Tibial artery (tissue), 4 donors: Measurements from ENCODE around the gene CNGA1.

Experiments
- DNase-seq, 2 donors: peaks; one replicate each; pipeline ENCODE4 v3.0.0-alpha.2; 2019
- H3K27ac ChIP-seq, 2 donors: fragments of 200-600 bp; sonication (generic) in 1 of 2; 1 replicate in 1 of 2; 2 replicates in 1 of 2; pipeline ENCODE4 v1.5.1; 2018 to 2019; ENCODE audit warnings: mild to moderate bottlenecking in 1 of 2
- H3K27me3 ChIP-seq, 2 donors: fragments of 200-600 bp; sonication (generic) in 1 of 2; one replicate each; pipeline versions ENCODE4 v1.5.1 to v1.6.0; 2016 to 2019
- H3K36me3 ChIP-seq, 3 donors: fragments of 200-600 bp; sonication (generic) in 2 of 3; one replicate each; pipeline ENCODE4 v1.5.1; 2016 to 2019; ENCODE audit warnings: mild to moderate bottlenecking in 2 of 3
- H3K4me1 ChIP-seq, 4 donors: fragments of 200-600 bp; sonication (generic) in 2 of 4; 1 replicate in 3 of 4; 2 replicates in 1 of 4; pipeline ENCODE4 v1.5.1; 2016 to 2019
- H3K4me3 ChIP-seq, 2 donors: fragments of 200-600 bp; sonication (generic) in 1 of 2; 1 replicate in 1 of 2; 2 replicates in 1 of 2; pipeline ENCODE4 v1.5.1; 2018 to 2019; ENCODE audit warnings: mild to moderate bottlenecking in 2 of 2
- H3K9me3 ChIP-seq, 3 donors: fragments of 200-600 bp; sonication (generic) in 1 of 3; one replicate each; pipeline ENCODE4 v1.5.1; 2016 to 2019
- intact Hi-C: fragments of 100-400 bp; cut with DNase I; formaldehyde crosslinking; loops from one replicate; pipeline ENCODE4 v1.15.0; 2023; ENCODE audit warnings: low total_unique reads
- TF ChIP-seq, protein P1 (sequence below), 2 experiments: fragments of 200-600 bp in 1 of 2; fragments of 450-650 bp in 1 of 2; IDR thresholded peaks; one replicate each; pipeline ENCODE4 v1.5.1; 2017 to 2019; ENCODE audit warnings: antibody characterized with exemption in 2 of 2, mild to moderate bottlenecking in 1 of 2, moderate library complexity in 1 of 2

CNGA1 gene

DNA sequence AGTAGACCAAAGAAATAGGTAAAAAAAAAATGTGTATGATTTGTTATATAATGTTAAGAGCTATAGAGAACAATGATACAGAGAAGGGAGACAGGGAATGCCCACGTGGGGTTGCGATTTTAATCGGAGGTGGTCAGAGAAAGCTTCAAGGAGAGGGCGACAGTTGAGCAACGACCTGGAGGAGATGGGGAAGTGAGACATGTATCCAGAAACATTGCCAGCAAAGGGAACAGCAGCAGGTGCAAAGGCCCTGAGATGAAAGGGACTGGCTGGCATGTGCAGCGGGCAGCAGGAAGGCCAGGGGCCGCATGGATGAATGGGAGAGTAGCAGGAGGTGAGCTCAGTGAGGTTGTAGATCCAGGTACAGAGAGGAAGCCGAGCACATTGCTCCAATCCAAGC, 33.0 kb upstream of the CNGA1 start:
- no peaks in the 10 kb centered on the region for H3K36me3 ChIP-seq
- no peak for DNase-seq
- no peak overlapping the region for H3K4me3 ChIP-seq
- intact Hi-C loops: no loop called here
- no peak overlapping the region for H3K27ac ChIP-seq
- no peaks in the 10 kb centered on the region for H3K27me3 ChIP-seq
- H3K4me1 ChIP-seq: no peaks in the 10 kb centered on the region
- TF ChIP-seq, protein P1, sequence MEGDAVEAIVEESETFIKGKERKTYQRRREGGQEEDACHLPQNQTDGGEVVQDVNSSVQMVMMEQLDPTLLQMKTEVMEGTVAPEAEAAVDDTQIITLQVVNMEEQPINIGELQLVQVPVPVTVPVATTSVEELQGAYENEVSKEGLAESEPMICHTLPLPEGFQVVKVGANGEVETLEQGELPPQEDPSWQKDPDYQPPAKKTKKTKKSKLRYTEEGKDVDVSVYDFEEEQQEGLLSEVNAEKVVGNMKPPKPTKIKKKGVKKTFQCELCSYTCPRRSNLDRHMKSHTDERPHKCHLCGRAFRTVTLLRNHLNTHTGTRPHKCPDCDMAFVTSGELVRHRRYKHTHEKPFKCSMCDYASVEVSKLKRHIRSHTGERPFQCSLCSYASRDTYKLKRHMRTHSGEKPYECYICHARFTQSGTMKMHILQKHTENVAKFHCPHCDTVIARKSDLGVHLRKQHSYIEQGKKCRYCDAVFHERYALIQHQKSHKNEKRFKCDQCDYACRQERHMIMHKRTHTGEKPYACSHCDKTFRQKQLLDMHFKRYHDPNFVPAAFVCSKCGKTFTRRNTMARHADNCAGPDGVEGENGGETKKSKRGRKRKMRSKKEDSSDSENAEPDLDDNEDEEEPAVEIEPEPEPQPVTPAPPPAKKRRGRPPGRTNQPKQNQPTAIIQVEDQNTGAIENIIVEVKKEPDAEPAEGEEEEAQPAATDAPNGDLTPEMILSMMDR (IDR thresholded peaks at IDR 0.05): no peak
- no peaks in the 10 kb centered on the region for H3K9me3 ChIP-seq

DNA sequence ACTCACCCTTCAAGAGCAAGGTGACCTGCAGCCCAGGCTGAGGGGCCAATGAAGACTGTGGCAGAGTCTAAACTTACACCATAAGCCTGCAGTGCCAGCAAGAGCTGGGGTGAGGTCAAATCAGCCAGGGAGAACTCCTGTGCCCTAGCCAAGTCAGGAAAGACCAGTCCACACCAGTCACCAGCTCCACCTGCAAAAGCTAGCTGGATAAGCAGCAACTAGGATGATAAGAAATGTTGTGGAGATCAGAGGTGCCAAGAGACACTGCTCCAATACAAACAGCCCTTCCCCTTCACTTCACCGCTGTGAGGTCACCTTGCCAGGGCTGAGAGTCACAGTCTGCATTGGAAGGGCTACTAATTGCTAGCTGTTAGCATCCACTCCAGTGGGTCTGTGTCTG, 31.4 kb upstream of the CNGA1 start:
- DNase-seq: no peak
- no peaks in the 10 kb centered on the region for H3K27me3 ChIP-seq
- no peaks in the 10 kb centered on the region for H3K4me1 ChIP-seq
- no peaks in the 10 kb centered on the region for H3K36me3 ChIP-seq
- H3K9me3 ChIP-seq: no peaks in the 10 kb centered on the region
- no peak overlapping the region for H3K4me3 ChIP-seq
- H3K27ac ChIP-seq: no peak overlapping the region
- TF ChIP-seq, protein P1 (IDR thresholded peaks at IDR 0.05): no peak
- intact Hi-C loops: no loop called here

DNA sequence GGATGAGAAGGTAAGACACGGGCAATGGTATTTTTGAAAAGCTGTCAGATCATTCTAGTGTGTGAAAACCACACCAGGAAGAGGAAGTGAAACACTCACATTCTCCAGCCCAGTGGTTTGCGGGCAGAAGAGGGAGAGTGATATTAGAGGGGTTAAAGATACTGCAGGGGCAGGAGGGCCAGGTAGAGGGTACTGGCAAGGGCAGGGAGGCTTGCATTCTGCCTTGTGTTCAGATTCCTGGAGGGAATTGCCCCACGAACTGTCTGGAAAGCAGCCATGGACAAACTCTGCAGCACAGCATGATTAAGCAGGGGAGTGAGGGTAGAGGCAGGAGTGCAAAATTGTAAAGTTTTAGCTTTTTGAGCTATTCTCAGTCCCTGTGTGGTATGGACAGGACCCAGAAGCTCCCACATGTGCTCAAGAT, 31.0 kb upstream of the CNGA1 start:
- no peak overlapping the region for H3K4me3 ChIP-seq
- intact Hi-C loops: no loop called here
- TF ChIP-seq, protein P1 (IDR thresholded peaks at IDR 0.05): no peak
- DNase-seq: no peak
- H3K27me3 ChIP-seq: no peaks in the 10 kb centered on the region
- no peaks in the 10 kb centered on the region for H3K4me1 ChIP-seq
- no peak overlapping the region for H3K27ac ChIP-seq
- no peaks in the 10 kb centered on the region for H3K9me3 ChIP-seq
- H3K36me3 ChIP-seq: no peaks in the 10 kb centered on the region

DNA sequence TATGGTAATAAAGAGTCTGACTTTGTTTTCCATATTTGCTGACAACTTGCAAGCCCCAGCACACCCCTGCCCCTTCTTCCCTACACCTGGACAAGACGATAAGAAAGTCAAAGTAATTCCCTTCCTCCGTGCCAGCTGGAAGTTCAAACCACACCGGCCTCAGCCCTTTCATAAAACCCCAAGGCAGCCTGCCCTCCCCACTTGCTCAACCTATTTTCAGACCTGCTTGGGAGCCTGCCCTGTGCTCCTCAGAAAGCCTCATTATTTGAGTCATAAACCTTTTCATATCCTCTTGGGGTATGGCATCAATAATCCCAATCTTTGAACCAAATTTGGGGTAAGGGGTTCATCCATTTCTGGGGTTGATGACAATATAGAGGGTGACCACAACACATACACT, 29.6 kb upstream of the CNGA1 start:
- H3K27ac ChIP-seq: no peak overlapping the region
- no peaks in the 10 kb centered on the region for H3K27me3 ChIP-seq
- H3K4me1 ChIP-seq: no peaks in the 10 kb centered on the region
- DNase-seq: no peak
- TF ChIP-seq, protein P1 (IDR thresholded peaks at IDR 0.05): no peak
- no peaks in the 10 kb centered on the region for H3K36me3 ChIP-seq
- intact Hi-C loops: no loop called here
- H3K9me3 ChIP-seq: no peaks in the 10 kb centered on the region
- no peak overlapping the region for H3K4me3 ChIP-seq

DNA sequence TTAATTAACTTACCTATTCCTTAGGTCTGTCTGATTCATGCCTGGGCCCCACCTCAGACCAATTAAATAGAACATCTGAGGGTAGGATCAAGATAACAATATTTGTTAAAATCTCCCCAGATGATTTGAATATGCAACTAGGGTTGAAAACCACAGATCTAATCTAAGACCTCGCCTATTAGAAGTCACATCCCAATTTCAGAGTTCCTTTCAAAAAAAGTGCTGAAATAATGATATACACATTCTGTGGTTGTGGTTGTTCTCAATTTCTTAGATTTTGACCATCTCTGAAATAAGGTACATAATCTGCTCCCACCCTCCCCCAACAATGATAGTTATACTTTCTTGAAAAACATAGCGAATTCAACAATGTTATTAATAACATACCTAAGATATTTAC, 27.8 kb upstream of the CNGA1 start:
- H3K27ac ChIP-seq: no peak overlapping the region
- no peaks in the 10 kb centered on the region for H3K27me3 ChIP-seq
- H3K9me3 ChIP-seq: no peaks in the 10 kb centered on the region
- no peaks in the 10 kb centered on the region for H3K36me3 ChIP-seq
- no peaks in the 10 kb centered on the region for H3K4me1 ChIP-seq
- intact Hi-C loops: no loop called here
- DNase-seq: no peak
- H3K4me3 ChIP-seq: no peak overlapping the region
- TF ChIP-seq, protein P1 (IDR thresholded peaks at IDR 0.05): no peak

DNA sequence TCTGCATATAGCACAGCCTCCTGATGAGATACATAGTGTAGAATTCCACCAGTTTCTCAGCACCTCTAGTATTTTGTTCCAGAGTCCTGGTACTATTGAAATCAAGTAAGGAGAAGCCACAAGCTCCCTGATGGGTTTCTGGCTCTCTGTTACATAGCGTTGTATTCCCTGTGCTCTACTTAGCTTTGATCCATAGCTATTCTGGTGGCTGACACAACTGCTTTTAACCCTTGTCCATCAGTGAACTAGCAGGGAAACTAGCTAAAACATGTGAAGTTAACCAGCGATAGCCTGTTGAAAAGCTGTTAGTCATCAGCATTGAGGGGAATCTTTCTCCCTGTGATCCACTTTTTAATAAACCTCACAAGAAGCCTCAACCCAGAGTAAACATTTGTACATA, 27.0 kb upstream of the CNGA1 start:
- TF ChIP-seq, protein P1 (IDR thresholded peaks at IDR 0.05): no peak
- H3K27ac ChIP-seq: no peak overlapping the region

More for the DNA sequence above, 27.0 kb upstream of the CNGA1 start:
- no peaks in the 10 kb centered on the region for H3K27me3 ChIP-seq
- H3K4me1 ChIP-seq: no peaks in the 10 kb centered on the region
- no peaks in the 10 kb centered on the region for H3K36me3 ChIP-seq
- no peak for DNase-seq
- H3K4me3 ChIP-seq: no peak overlapping the region
- intact Hi-C loops: no loop called here
- H3K9me3 ChIP-seq: no peaks in the 10 kb centered on the region
